ENCODE measurements around the gene NFYA. TPM values are rescaled to one million over a fixed set of nuclear protein-coding genes. Genes with fewer than 3 reads are reported as not detected.

Gene NFYA
- total and polyA plus RNA-seq, 12 donors, result 6.4 to 21.4 (median 13.7) TPM

DNA sequence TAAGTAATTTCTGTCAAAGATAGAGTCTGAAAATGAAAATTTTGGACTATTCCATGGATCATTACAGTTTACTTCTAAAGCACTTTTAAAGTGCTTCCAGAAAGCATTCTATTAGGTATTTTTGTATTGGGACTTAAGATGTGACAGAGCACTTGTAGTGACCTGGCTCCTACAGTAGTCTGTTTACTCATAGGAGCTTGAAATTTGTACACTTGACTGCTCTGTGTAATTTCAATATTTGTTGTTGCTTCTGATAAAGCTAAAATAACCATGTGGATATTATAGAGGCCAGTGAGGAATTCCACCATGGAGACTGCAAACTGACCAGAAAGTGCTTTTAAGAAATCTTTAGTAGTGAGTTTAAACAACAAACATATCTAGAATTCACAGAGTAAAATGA lies 10.3 kb downstream of the NFYA start:
- peaks cover 0 to 56% of the 10 kb centered on the region in 2 donors for H3K36me3 ChIP-seq (replicated peaks in 1 of 2)
- DNase-seq, result no peak
- intact Hi-C loops (cut with DNase I), result no loop called here
- H3K4me1 ChIP-seq (replicated peaks in 1 of 2), result no peaks in the 10 kb centered on the region
- H3K27me3 ChIP-seq, result no peaks in the 10 kb centered on the region
- H3K4me3 ChIP-seq, result no peak overlapping the region
- TF ChIP-seq POLR2A (IDR thresholded peaks at IDR 0.05), result no peak
- TF ChIP-seq, protein P1, sequence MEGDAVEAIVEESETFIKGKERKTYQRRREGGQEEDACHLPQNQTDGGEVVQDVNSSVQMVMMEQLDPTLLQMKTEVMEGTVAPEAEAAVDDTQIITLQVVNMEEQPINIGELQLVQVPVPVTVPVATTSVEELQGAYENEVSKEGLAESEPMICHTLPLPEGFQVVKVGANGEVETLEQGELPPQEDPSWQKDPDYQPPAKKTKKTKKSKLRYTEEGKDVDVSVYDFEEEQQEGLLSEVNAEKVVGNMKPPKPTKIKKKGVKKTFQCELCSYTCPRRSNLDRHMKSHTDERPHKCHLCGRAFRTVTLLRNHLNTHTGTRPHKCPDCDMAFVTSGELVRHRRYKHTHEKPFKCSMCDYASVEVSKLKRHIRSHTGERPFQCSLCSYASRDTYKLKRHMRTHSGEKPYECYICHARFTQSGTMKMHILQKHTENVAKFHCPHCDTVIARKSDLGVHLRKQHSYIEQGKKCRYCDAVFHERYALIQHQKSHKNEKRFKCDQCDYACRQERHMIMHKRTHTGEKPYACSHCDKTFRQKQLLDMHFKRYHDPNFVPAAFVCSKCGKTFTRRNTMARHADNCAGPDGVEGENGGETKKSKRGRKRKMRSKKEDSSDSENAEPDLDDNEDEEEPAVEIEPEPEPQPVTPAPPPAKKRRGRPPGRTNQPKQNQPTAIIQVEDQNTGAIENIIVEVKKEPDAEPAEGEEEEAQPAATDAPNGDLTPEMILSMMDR (IDR thresholded peaks at IDR 0.05), result no peak
- no peaks in the 10 kb centered on the region for H3K9me3 ChIP-seq (replicated peaks in 1 of 3)
- H3K27ac ChIP-seq, result no peak overlapping the region

DNA sequence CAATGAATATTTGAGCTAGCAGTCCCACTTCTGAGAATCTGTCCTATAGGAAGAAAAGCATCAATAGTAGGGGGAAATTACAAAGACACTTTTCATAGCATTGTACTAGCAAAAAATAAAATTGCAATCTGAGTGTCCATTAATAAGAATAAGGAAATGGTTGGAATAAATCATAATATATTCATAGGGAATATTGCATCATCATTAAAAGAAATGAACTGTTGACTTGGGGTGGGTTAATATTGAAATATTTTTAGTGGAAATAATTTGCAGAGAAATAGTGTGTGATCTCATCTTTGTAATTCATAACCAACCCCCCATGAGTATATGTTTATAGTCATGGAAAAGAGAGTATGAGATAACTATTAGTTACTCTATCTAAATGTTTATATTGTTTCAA lies 12.4 kb downstream of the NFYA start:
- no peak for TF ChIP-seq POLR2A (IDR thresholded peaks at IDR 0.05)
- TF ChIP-seq, protein P1 (IDR thresholded peaks at IDR 0.05), result no peak
- H3K9me3 ChIP-seq (replicated peaks in 1 of 3), result no peaks in the 10 kb centered on the region
- no peak overlapping the region for H3K27ac ChIP-seq
- no peaks in the 10 kb centered on the region for H3K4me1 ChIP-seq (replicated peaks in 1 of 2)
- intact Hi-C loops (cut with DNase I), result no loop called here
- H3K27me3 ChIP-seq, result no peaks in the 10 kb centered on the region
- H3K4me3 ChIP-seq, result no peak overlapping the region
- peaks cover 0 to 59% of the 10 kb centered on the region in 2 donors for H3K36me3 ChIP-seq (replicated peaks in 1 of 2)
- no peak for DNase-seq

DNA sequence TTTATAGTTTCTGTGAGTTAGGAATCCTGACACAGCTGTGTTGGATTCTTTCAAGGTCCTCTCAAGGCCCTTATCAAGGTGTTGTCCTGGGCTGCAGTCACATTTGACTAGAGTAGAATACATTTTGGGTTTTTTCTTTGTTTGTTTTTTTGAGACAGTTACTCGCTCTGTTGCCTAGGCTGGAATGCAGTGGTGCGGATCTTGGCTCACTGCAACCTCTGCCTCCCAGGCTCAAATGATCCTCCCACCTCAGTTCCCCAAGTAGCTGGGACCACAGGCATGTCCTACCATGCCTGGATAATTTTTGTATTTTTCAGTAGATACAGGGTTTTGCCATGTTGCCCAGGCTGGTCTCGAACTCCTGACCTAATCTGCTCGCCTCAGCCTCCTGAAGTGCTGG lies 15.7 kb downstream of the NFYA start:
- TF ChIP-seq POLR2A (IDR thresholded peaks at IDR 0.05), result no peak
- TF ChIP-seq, protein P1 (IDR thresholded peaks at IDR 0.05), result no peak
- H3K27ac ChIP-seq, result no peak overlapping the region
- no peaks in the 10 kb centered on the region for H3K27me3 ChIP-seq
- no peaks in the 10 kb centered on the region for H3K9me3 ChIP-seq (replicated peaks in 1 of 3)
- H3K36me3 ChIP-seq (replicated peaks in 1 of 2), result peaks cover 0 to 67% of the 10 kb centered on the region in 2 donors
- H3K4me3 ChIP-seq, result no peak overlapping the region
- no peaks in the 10 kb centered on the region for H3K4me1 ChIP-seq (replicated peaks in 1 of 2)
- no peak for DNase-seq
- intact Hi-C loops (cut with DNase I), result no loop called here
- WGBS, 4 donors, result 93 to 97% (median 95%) methylated on average over 4 of the region's 4 CpGs

DNA sequence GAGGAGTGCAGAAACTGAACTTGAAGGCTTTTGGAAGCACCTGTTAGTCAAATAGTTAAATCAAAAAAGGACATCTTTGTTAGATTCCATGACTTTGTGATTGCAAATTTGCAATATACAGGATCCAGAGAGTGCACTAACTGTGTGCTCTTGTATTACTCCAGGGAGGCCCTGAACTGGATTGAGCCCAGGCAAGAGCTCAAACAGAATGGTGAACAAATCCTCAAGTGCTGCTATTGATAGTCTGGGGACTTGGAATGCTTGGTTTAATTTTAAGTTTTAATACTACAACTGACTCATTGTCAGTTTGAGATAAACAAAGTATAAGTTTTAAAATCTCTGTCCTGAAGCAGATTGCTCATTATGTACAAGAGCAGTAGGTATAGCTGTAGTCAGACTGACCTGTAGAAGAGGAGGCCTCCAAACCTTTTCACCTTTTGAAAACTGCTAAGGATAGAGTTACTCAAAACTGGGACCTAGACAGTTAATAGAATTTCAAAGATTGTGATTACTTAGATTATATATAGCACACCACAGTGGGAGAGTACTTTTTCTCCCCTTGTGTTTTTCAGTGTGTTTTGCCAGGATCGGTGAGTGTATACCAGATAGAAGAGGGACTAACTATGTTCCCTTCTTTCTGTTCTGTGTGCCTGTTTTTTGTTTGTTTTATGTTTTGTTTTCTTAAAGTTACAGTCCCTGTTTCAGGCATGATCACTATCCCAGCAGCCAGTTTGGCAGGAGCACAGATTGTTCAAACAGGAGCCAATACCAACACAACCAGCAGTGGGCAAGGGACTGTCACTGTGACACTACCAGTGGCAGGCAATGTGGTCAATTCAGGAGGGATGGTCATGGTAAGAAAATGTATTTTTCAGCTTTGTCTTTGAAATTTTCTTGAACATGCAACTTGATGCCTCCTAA lies 18.3 kb downstream of the NFYA start:
- no peak for DNase-seq
- 37 to 93% (median 58%) methylated on average over 1 of the region's 1 CpG for WGBS, 4 donors
- intact Hi-C loops (cut with DNase I), result no loop called here
- Histone ChIP-seq H3K4me3 (no peak overlapping the region), H3K36me3 (replicated peaks in 1 of 2) (peaks cover 0 to 68% of the 10 kb centered on the region in 2 donors), H3K27ac (no peak overlapping the region), H3K9me3 (replicated peaks in 1 of 3) (no peaks in the 10 kb centered on the region), H3K4me1 (replicated peaks in 1 of 2) (peaks cover 0 to 6% of the 10 kb centered on the region in 2 donors), H3K27me3 (no peaks in the 10 kb centered on the region)
- TF ChIP-seq, protein P1 (IDR thresholded peaks at IDR 0.05), result no peak
- TF ChIP-seq POLR2A (IDR thresholded peaks at IDR 0.05), result no peak
